Measurements from ENCODE around the gene ATG101. TPM values are rescaled to one million over a fixed set of nuclear protein-coding genes. Genes with fewer than 3 reads are reported as not detected.

Gene ATG101
- total RNA-seq, 1 donor from 2014 or later = 34.3 TPM

DNA sequence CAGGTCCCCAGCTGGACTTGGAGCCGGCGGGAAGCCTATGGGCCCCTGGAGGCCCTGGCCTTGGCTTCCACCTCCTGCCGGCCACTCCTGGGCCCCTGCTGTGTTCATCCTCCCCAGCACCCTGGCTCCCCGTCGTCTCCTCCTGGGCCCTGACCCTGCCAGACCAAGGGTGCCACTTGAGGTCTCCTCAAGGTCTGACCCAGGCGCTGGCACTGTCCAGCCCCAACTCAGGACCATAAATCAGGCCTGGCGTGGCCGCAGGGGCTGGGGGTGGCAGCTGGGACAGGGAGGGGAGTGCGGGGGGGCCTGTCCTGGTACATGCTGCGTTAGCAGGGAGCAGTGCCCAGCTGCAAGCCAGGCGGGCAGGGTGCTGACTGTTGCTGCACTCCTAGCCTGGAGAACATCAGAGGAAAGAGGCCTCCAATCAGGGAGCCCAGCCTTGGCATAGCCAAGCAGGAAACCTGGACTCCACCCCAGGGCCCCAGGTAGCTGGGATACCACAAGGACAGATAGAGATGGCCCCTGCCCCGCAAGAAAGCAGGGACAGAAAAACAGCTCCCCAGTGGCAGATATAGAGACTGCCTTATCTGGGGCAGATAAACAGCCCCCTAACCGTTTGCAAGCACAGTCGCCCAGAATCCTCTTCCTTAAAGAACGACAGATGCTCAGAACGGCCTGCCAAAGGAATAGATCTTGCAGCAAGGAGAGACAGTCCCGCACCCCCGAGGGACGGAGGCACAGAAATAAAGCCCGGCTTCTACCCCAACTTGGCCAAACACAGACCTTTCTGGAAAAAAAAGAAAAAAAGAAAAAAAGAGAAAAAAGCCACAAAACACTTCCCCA is 6.5 kb upstream of the ATG101 start:
- no peak for DNase-seq (ENCODE audit: low read depth, low spot score)
- TF ChIP-seq, protein P1, sequence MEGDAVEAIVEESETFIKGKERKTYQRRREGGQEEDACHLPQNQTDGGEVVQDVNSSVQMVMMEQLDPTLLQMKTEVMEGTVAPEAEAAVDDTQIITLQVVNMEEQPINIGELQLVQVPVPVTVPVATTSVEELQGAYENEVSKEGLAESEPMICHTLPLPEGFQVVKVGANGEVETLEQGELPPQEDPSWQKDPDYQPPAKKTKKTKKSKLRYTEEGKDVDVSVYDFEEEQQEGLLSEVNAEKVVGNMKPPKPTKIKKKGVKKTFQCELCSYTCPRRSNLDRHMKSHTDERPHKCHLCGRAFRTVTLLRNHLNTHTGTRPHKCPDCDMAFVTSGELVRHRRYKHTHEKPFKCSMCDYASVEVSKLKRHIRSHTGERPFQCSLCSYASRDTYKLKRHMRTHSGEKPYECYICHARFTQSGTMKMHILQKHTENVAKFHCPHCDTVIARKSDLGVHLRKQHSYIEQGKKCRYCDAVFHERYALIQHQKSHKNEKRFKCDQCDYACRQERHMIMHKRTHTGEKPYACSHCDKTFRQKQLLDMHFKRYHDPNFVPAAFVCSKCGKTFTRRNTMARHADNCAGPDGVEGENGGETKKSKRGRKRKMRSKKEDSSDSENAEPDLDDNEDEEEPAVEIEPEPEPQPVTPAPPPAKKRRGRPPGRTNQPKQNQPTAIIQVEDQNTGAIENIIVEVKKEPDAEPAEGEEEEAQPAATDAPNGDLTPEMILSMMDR (conservative IDR thresholded peaks at IDR 0.05) = no peak
- H3K4me3 Mint-ChIP-seq = peak overlapping the region; percentile 53
- peaks cover 42% of the 10 kb centered on the region for H3K4me1 Mint-ChIP-seq
- H3K9me3 Mint-ChIP-seq = no peaks in the 10 kb centered on the region
- H3K27me3 Mint-ChIP-seq (ENCODE audit: low read depth) = no peaks in the 10 kb centered on the region
- no peaks in the 10 kb centered on the region for H3K36me3 Mint-ChIP-seq (ENCODE audit: low read depth)
- H3K27ac Mint-ChIP-seq (ENCODE audit: unreplicated experiment) = peak overlapping the region; percentile 90

DNA sequence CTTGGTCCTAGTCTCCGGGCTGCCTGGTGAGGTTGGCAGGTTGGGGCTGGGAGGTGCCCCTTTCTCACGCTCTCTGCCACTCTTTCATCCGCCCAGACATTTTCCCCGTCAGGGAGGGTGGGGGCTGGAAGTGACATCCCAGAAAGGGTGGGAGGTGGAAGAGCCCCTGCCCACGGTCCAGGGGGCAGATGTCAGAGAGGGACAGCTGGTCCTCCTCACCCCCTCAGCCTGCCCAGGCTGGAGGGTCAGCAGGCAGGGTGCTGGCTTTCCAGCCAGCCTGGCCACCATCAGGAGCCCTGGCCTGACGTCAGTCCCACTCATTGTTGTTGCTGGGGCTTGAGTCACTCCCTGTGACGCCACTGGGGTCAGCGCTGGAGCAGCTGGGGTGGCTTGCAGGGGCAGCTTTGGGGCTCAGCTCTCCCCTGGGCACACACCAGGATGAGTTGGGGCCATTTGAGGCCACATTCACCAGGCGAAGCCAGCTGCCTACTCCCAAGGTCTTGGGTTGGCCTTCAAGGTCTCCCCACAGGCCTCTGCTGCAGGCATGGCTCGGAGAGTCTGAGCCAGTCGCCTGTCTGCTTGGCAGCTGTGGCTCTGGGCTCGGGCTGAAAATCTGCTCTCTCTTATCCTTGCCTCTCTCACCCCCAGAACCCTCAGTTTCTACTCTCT is 5.7 kb upstream of the ATG101 start:
- no peak for DNase-seq (ENCODE audit: low read depth, low spot score)
- TF ChIP-seq, protein P1 (conservative IDR thresholded peaks at IDR 0.05) = no peak
- peaks cover 45% of the 10 kb centered on the region for H3K4me1 Mint-ChIP-seq
- peaks cover 3% of the 10 kb centered on the region for H3K9me3 Mint-ChIP-seq
- H3K27me3 Mint-ChIP-seq (ENCODE audit: low read depth) = no peaks in the 10 kb centered on the region
- H3K36me3 Mint-ChIP-seq (ENCODE audit: low read depth) = no peaks in the 10 kb centered on the region
- peak overlapping the region; percentile 53 for H3K4me3 Mint-ChIP-seq
- H3K27ac Mint-ChIP-seq (ENCODE audit: unreplicated experiment) = peak overlapping the region; percentile 90

DNA sequence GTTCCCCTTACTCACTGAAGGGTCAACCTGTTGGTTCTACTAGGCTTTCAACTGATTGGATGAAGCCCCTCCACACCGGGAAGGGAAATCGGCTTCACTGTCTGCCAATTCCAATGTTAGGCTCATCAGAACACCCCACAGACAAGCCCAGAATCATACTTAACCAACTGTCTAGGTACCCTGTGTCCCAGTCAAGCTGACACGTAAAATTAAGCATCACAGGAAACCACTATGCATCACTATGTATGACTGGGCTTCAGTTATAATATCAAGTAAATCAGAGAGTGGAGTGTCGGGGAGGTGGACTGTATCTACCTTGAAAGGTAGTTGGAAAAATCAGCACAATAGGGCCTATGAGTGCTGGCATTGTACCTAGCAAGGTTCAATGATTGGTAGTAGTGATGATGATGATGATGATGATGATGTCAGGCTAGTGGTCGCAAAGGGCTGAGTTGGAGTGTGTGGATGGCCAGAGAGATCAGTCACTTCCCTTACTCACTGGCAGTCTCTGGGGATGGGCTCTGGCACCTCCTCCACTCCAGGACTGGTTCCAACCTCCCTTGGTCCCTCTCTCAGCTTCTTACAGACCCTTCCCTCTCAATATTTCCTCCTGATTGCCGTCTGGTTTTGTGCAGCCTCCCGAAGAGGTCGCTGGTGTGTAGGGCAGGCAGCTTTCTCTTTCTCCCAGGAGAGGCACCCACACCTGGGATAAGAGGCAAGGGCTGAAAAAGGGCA is 3.3 kb upstream of the ATG101 start:
- TF ChIP-seq, protein P1 (conservative IDR thresholded peaks at IDR 0.05) = no peak
- Mint-ChIP-seq H3K27ac (ENCODE audit: unreplicated experiment) (peak overlapping the region; percentile 58), H3K36me3 (ENCODE audit: low read depth) (no peaks in the 10 kb centered on the region), H3K27me3 (ENCODE audit: low read depth) (no peaks in the 10 kb centered on the region), H3K9me3 (peaks cover 3% of the 10 kb centered on the region), H3K4me1 (peaks cover 54% of the 10 kb centered on the region), H3K4me3 (peak overlapping the region; percentile 63)
- DNase-seq (ENCODE audit: low read depth, low spot score) = no peak

DNA sequence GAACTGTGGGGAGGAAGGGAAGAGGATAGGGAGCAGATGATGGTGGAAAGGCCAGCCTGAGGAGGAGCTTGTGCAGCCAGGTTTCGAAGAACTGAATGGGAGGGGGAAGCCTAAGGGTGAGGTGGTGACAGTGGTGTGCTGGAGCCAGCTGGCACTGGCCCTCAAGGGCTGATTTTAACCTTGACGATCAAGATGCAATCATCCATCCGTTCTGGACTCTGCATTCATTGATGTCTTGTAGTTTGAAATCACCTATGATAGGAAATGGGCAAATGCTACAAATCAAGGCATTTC is 2.8 kb upstream of the ATG101 start:
- Mint-ChIP-seq H3K27ac (ENCODE audit: unreplicated experiment) (peak overlapping the region; percentile 58), H3K4me3 (peak overlapping the region; percentile 48), H3K4me1 (peaks cover 57% of the 10 kb centered on the region), H3K9me3 (peaks cover 3% of the 10 kb centered on the region), H3K36me3 (ENCODE audit: low read depth) (peaks cover 2% of the 10 kb centered on the region), H3K27me3 (ENCODE audit: low read depth) (no peaks in the 10 kb centered on the region)
- TF ChIP-seq, protein P1 (conservative IDR thresholded peaks at IDR 0.05) = no peak
- DNase-seq (ENCODE audit: low read depth, low spot score) = no peak

DNA sequence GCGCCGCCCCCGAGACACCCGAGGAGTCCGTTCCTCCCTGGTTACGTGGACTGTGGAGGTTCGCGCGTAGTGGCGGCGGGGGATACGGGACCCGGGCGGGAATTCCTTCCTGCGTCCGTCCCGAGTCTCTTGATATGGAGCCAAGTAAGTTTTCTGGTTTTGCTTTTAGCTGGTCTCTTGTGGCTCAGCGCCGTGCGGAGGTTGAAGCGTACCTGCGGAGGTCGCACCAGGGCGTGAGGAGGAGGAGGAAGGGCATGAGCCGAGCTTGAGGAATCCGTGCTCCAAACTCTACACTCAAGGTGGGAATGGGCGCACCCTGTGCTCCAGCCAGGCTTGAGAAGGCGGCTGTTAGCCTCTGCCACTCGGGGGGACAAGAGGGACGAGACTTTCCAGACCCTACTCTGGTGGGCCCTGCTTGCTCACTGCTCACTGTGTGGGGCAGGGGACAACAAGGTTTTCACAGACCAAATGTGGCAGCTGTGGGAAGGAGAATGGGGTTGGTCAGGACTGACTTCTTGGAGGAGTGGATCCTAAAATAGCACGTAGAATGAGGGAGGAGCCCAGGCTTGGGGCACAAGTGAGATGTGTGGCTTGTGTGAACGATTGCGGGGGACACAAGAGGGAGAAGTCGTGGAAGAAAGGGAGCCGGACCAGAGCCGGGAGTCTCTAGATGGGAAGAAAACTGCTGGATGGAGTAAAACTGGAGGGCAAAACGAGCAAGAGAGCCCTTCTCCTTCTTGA is 577 bp downstream of the ATG101 start:
- H3K36me3 Mint-ChIP-seq (ENCODE audit: low read depth) = peaks cover 9% of the 10 kb centered on the region
- peak overlapping the region; percentile 79 for H3K27ac Mint-ChIP-seq (ENCODE audit: unreplicated experiment)
- peaks cover 56% of the 10 kb centered on the region for H3K4me1 Mint-ChIP-seq
- TF ChIP-seq, protein P1 (conservative IDR thresholded peaks at IDR 0.05) = no peak
- H3K9me3 Mint-ChIP-seq = peaks cover 3% of the 10 kb centered on the region
- DNase-seq (ENCODE audit: low read depth, low spot score) = no peak
- no peaks in the 10 kb centered on the region for H3K27me3 Mint-ChIP-seq (ENCODE audit: low read depth)
- H3K4me3 Mint-ChIP-seq = peak overlapping the region; percentile 93

Measured in neural crest cell (in vitro differentiated cells).